Stimulated activated CD4-positive, alpha-beta T cell treated with anti-CD3 and anti-CD28 coated beads, TNF-alpha, amount 100 ng/mL, for 24 hours (primary cell): ENCODE measurements around the gene ACER1.
"Not testable (repeated sequence)": the region's sequence is repeated elsewhere in the genome, so short reads cannot be mapped to it uniquely, and the experiment has no call there.

Source experiments
- DNase-seq, 3 experiments: peaks; one replicate each; pipeline ENCODE4 v3.0.0-alpha.2; 2020; ENCODE audit warnings: low read depth in 3 of 3

ACER1 gene, protein sequence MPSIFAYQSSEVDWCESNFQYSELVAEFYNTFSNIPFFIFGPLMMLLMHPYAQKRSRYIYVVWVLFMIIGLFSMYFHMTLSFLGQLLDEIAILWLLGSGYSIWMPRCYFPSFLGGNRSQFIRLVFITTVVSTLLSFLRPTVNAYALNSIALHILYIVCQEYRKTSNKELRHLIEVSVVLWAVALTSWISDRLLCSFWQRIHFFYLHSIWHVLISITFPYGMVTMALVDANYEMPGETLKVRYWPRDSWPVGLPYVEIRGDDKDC

DNA sequence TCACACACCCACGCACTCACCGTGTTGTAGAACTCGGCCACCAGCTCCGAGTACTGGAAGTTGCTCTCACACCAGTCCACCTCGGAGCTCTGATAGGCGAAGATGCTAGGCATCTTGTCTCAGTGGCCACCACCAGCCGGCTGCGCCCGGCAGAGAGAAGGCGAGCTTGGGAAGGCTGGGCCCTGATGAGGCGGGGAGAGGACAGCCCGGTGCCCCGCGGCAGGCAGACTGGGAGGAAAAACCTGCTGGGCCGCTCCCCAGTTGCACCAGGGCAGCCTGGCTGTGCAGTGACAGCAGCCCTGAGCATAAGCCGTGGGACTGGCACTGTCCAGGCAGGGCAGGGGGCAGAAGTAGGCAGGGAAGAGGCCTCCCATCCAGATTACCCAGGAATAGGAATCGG is at the start of gene ACER1:
TSS of gene ACER1 (minus strand) at position 174 of the 400 bp plus-strand sequence. CDS start at position 113, 61 bp downstream.
- no peak for DNase-seq

DNA sequence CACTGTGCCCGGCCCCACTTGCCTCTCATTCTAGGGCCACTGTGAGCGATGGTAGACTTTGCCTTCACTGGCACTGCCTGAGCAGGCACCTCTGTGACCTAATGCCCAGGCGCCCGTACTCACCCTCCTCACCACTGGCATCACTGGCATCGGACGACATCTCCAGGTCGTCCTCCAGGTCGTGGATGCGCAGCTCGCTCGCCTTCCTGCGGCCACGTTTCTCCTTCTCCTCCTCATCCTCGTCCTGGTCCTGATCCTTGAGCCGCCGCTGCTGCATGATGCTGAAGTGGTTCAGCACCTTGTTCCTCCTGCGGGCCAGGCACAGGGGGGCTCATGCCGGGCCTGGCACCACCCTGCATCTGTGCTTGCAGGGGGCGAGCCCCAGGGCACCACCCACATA is 49.8 kb upstream of the ACER1 start:
- DNase-seq = no peak

DNA sequence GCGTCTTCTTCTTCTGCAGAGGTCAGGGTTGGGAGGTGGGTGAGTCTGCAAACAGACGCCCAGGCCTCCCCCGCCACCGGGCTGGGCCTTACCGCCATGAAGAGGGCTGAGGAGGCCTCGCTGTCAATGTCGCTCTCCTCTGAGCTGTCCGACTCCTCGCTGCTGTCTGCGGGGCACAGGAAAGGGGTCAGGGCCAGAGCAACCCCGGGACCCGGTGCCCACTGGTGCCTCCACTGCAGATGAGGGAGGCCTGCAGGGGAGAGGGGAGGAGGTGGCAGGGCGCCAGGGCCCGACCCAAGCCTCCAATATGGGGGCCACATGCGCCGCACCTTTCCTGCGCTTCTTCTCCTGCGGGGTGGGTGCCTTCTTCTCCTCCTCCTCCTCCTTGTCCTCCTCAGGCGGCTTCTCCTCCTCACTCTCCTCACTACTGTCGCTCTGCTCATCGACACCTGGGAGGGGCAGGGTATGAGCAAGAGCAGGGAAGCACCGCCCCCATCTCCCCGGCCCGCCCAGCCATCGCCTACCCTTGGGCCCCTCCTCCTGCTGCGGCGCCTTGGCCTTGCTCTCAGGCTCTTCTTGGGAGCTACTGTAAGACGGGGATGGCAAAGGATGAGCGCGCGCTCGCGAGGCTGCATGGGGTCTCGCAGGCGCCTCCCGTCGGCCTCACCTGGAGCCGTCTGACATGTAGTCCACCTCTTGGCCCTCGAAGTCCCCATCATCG is 47.8 kb upstream of the ACER1 start:
- no peak for DNase-seq

GRCh38 chr19:6379744-6380143 is 46.3 kb upstream of the ACER1 start:
- DNase-seq = no peak

DNA sequence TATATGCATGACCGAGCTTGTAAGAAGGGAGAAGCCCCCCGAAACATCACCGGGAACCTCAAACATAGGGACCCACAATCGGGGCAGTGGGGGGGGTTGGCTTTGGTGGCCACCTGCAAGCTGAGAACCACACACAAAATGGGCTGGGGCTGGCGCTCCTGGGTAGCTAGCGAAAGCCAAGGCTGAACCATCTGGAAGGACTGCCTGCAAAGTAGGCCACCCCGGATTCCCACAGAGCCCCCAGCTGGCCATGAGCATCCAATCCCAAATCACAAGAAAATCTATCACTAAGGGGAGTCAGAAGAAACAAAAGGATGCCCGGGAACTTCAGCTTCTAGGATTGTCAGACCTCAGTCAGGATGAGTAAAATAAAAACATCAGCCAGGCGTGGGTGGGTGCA is 45.1 kb upstream of the ACER1 start:
- no peak for DNase-seq

- no peak for DNase-seq
Measured at GRCh38 chr19:6378041-6378440, 44.6 kb upstream of the ACER1 start.

DNA sequence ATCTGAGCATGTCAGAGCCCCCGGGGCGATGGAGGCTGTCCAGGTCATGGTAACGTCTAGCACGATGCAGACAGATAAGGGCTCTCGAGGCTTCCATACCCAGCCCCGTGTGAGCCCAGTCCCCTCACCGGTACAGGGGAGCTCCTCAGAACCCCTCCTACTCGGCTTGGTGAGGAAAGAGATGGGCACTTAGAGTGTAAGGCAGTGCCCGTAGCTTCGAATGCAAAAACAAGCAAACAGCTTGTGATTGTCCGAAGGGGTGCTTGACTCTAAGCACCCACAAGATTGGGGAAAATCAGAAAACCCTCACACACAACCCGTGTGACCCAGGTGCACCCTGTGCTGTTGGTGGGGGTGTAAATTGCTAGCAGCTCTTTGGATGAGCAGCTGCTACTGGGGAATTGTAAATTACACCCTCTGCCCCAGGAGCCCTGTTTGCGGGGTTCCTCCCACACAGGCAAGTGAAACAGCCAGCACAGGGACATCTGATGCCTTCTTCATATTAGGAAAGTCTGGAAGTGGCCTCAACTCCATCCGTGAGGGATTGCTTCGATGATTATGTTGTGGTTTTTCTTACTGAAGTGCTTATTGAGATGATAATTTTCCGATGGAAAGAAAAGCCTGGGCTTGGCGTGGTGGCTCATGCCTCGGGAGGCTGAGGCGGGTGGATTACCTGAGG is 43.2 kb upstream of the ACER1 start:
- DNase-seq = no peak

DNA sequence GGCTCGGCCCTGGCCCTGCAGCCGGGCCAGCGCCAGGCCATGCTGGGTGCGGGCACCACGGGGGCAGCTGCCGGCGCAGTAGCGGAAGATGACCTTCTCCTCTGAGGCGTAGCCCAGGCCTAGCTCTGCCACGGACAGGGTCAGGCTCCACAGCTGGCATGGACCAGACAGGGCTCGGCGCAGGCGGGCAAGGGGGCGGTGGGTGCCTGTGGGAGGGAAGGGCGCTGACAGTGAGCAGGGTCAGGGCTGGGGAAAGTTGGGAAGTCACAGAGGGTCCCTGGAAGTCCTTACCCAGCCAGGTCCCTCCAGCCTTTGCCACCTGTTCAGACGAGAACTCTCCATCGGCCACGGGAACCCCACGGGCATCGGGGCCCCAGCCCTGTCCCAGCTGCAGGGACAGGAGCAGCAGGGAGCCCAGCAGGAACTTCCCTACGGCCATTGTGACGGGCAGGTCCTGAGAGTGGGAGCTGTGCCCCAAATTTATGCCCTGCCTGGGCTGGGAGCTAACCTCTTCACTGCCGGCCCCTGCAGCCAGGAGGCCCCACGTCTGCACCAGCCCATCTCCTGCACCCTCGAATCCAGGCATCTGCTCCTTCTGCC is 42.1 kb upstream of the ACER1 start, which contains the start of gene PSPN:
TSS of gene PSPN (minus strand) at position 523 of the 600 bp plus-strand sequence. CDS start at position 439, 84 bp downstream.
- no peak for DNase-seq

DNA sequence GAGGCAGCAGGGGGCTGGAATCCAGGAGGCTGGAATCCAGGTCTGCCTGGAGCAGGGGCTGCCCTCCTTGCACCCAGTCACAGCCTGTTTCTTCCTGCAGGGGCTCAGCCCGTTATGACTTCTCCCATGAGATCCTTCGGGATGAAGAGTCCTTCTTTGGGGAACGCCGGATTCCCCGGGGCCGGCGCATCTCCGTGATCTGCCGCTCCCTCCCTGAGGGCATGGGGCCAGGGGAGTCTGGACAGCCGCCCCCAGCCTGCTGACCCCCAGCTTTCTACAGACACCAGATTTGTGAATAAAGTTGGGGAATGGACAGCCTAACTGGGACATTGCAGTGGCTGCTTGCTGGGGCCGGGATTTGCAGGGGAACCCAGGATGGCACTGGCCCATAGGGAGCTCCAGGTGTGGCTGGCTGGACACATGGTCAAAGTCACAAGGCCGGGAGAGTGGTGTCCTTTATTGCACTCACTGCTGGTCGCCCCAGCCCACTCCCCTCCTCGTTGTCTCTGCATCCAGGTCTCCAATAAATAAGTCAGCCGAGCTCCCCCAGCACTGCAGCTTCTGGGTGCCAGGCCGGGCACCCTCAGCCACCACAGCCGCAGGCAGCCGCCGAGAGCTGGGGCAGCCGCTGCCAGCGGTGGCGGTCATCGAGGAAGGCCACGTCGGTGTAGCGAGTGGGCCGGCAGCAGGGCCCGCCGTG is 41.4 kb upstream of the ACER1 start:
- no peak for DNase-seq

- no peak for DNase-seq
Measured at GRCh38 chr19:6374161-6374709, 40.8 kb upstream of the ACER1 start.

DNA sequence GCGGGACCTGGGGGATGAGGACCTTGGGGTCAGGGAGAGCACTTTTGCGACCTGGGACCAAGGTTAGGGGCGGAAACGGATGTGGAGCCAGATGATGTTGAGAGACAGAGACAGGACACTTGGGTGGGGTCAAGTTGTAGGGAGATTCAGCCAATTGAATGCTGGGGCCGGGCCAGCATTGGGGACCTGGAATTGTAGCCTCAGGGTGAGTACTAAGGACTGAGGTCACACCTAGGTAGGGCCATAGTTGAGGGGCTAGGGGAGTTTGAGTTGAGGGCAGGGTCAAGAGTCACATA is 40.3 kb upstream of the ACER1 start:
- DNase-seq = no peak

- DNase-seq = peak; percentile 98 to 100 (median 99)
Measured at GRCh38 chr19:6373096-6373812, 39.8 kb upstream of the ACER1 start.

DNA sequence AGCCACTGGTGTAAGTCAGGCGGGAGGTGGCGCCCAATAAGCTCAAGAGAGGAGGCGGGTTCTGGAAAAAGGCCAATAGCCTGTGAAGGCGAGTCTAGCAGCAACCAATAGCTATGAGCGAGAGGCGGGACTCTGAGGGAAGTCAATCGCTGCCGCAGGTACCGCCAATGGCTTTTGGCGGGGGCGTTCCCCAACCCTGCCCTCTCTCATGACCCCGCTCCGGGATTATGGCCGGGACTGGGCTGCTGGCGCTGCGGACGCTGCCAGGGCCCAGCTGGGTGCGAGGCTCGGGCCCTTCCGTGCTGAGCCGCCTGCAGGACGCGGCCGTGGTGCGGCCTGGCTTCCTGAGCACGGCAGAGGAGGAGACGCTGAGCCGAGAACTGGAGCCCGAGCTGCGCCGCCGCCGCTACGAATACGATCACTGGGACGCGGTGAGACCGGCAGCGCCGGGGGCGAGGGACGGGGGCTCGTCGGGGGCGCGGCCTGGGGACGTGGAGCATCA is 39.2 kb upstream of the ACER1 start, which contains the start of gene ALKBH7:
TSS of gene ALKBH7 (plus strand) at position 201 of the 502 bp plus-strand sequence. CDS start at position 228, 27 bp downstream.
- DNase-seq = peak; percentile 88 to 95 (median 94)

DNA sequence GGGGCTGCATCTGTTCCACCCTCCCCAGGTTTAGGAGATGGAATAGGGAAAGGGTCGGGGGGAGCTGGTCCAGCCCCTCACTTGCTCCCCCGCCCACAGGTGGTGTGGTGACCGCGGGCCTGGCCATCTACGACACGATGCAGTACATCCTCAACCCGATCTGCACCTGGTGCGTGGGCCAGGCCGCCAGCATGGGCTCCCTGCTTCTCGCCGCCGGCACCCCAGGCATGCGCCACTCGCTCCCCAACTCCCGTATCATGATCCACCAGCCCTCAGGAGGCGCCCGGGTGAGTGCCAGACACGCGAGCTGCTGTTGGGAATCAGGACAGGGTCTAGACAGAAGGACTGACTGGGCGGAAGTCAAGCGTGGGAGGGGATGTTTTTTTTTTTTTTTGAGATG is 30.9 kb upstream of the ACER1 start:
- no peak for DNase-seq

DNA sequence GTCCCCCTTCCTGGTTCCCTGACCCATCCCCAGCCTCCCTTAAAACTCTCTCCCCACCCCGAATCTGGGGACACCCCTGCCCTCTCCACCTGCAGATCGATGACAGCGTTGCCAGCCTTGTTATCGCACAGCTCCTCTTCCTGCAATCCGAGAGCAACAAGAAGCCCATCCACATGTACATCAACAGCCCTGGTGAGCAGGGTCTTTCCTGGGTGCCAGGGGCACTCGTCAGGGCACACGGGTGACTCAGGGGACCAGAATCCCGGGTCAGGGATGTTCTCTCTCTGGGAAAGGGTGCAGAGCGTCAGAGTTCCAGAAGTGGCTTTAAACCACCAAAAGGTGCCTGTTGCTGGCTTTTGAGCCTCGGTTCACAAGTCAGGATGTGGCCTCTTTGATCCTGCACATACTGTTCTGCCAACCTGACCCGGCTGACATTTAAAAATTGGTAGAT is 29.0 kb upstream of the ACER1 start:
- no peak for DNase-seq

DNA sequence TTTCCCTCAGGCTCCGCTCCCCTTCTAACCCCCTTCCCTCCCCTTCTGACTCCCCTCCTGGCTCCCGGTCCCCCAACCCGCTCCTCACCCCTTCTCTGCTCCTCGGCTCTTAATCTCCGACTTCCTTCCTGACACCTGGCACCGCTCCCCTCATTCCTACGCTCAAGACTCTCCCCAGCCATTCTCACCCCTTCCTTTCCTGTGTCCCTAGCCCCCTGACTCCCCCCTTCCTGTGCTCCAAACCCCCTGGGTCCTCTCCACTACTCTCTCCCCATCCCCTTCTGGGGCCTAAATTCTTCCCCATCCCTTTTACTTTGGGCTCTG is 28.6 kb upstream of the ACER1 start:
- DNase-seq = no peak

GRCh38 chr19:6360857-6361216 is 27.4 kb upstream of the ACER1 start:
- DNase-seq = not testable (repeated sequence)

DNA sequence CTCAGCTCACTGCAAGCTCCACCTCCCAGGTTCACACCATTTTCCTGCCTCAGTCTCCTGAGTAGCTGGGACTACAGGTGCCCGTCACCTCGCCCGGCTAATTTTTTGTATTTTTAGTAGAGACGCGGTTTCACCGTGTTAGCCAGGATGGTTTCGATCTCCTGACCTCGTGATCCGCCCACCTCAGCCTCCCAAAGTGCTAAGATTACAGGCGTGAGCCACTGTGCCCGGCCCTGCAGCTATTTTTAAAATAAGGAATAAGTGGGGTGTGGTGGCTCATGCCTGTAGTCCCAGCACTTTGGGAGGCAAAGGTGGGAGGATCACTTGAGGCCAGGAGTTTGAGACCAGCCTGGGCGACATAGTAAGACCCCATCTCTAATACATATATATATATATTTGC is 27.0 kb upstream of the ACER1 start:
- not testable (repeated sequence) for DNase-seq

DNA sequence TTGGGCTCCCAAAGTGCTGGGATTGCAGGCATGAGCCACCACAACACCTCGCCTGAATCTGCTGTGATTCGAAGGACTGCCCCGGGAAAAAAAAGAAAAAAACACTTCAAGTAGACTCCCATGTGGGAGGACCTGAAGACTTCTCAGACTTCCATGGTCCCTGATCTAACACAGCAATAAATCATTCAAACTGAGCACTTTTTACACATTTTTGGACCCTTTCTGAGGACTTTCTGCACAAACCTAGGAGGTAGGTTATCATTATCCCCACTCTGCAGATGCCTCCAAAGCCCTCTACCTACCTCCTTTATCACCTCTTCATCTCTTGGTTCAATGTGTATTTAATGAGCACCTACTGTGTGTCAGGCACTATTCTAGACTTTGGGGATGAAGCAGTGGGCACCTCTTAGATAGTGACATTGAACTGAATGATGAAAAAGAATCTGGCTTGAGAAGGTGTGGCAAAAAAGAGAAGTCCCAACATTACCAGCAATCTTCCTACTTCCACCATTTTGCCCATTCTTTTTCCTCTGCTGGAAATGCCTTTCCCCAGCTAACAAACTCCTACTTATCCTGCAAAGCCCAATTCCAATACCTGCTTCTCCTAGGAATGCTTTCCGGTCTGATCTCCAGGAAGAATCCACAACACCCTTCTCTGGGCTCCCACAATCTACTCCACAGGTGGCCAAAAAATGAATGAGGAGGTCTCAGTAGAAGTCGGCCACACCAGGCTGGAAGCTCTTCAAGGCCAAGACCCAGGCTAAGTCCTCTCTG is 26.3 kb upstream of the ACER1 start:
- no peak for DNase-seq

DNA sequence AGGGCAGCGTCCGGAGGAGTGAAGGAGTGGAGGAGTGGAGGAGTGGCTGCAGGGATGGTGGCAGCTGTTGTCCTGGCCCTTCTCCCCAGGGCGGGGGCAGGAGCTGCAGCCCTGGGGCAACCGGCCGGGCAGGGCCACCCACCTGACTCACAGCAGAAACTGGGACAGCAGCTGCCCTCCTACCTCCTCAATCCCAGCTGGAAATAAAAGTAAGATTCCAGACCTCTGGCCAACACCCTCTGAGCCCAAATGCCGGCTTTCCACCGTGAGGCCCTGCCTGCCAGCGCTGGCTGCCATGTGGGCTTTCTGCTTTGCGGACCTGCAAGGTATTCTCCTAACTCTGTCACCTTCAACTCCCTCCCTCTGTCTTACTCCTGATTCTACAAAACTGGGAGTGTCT is 24.6 kb upstream of the ACER1 start:
- no peak for DNase-seq
